ENCODE measurements around the gene BCAR1. TPM values are rescaled to one million over a fixed set of nuclear protein-coding genes. Genes with fewer than 3 reads are reported as not detected.

Gene BCAR1
- 26.9 and 33.4 TPM in 2 replicates for total RNA-seq (ENCODE audit: low replicate concordance)

- TF ChIP-seq CTCF (IDR thresholded peaks at IDR 0.05; ENCODE audit: insufficient read depth, low read length) = no peak
- DNase-seq (ENCODE audit: low read depth) = peak; percentile 87
- H3K4me3 ChIP-seq (ENCODE audit: low read depth, low read length) = peak within 1 kb of the TSS; percentile 76
Measured at GRCh38 chr16:75251280-75252048, at the start of gene BCAR1. TSS of gene BCAR1 (minus strand) at chr16:75251624. CDS start at chr16:75251482, 142 bp downstream.

- DNase-seq (ENCODE audit: low read depth) = no peak
Measured at GRCh38 chr16:75298267-75298666, 46.8 kb upstream of the BCAR1 start.

GRCh38 chr16:75296606-75297005 lies 45.2 kb upstream of the BCAR1 start:
- H3K4me3 ChIP-seq (ENCODE audit: low read depth, low read length) = no peak overlapping the region
- peak; percentile 28 for DNase-seq (ENCODE audit: low read depth)
- no peak for TF ChIP-seq CTCF (IDR thresholded peaks at IDR 0.05; ENCODE audit: insufficient read depth, low read length)

More at GRCh38 chr16:75298267-75298666, 46.8 kb upstream of the BCAR1 start:
- H3K4me3 ChIP-seq (ENCODE audit: low read depth, low read length) = no peak overlapping the region
- TF ChIP-seq CTCF (IDR thresholded peaks at IDR 0.05; ENCODE audit: insufficient read depth, low read length) = no peak

- DNase-seq (ENCODE audit: low read depth) = no peak
- TF ChIP-seq CTCF (IDR thresholded peaks at IDR 0.05; ENCODE audit: insufficient read depth, low read length) = no peak
- no peak overlapping the region for H3K4me3 ChIP-seq (ENCODE audit: low read depth, low read length)
Measured at GRCh38 chr16:75294773-75295459, 43.5 kb upstream of the BCAR1 start.

- no peak overlapping the region for H3K4me3 ChIP-seq (ENCODE audit: low read depth, low read length)
- DNase-seq (ENCODE audit: low read depth) = no peak
- TF ChIP-seq CTCF (IDR thresholded peaks at IDR 0.05; ENCODE audit: insufficient read depth, low read length) = no peak
Measured at GRCh38 chr16:75293772-75294171, 42.3 kb upstream of the BCAR1 start.

GRCh38 chr16:75293173-75293572 lies 41.7 kb upstream of the BCAR1 start:
- no peak for DNase-seq (ENCODE audit: low read depth)
- TF ChIP-seq CTCF (IDR thresholded peaks at IDR 0.05; ENCODE audit: insufficient read depth, low read length) = no peak
- no peak overlapping the region for H3K4me3 ChIP-seq (ENCODE audit: low read depth, low read length)

Measured in fibroblast of the aortic adventitia (primary cell).